Measurements from ENCODE around the gene TTC39C. TPM values are rescaled to one million over a fixed set of nuclear protein-coding genes. Genes with fewer than 3 reads are reported as not detected.

Gene TTC39C
- total and polyA plus RNA-seq, 4 donors: 12.2 to 31.7 (median 18.3) TPM

DNA sequence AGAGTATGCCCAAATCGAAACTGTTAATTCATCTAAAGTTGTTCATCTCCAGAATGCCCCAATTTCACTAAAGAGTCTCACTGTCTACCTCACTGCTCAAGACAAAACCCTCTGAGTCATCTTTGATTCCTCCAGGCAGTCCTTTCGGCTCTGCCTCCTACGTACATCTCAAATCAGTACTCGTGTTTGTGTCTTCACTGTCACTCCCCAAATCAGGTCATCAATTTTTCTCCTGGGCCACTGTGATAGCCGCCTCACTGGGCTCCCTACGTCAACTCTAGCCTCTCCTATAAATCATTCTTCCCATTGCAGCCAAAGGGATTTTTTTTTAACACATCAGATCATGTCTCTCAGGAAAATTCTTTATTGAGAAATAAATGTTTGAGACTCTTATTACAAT lies 42.1 kb upstream of the TTC39C start:
- Histone ChIP-seq H3K9me3 (ENCODE audit: control insufficient read depth, insufficient read depth, low read length) (no peaks in the 10 kb centered on the region), H3K36me3 (ENCODE audit: control insufficient read depth, insufficient read depth, low read length) (no peaks in the 10 kb centered on the region), H3K27ac (ENCODE audit: low read depth, low read length) (no peak overlapping the region), H3K4me3 (ENCODE audit: low read depth, low read length) (no peak overlapping the region), H3K4me1 (ENCODE audit: control insufficient read depth, insufficient read depth, low read length) (no peaks in the 10 kb centered on the region), H3K27me3 (ENCODE audit: control insufficient read depth, insufficient read depth, low read length) (no peaks in the 10 kb centered on the region)
- DNase-seq (ENCODE audit: low read depth in 4 of 6, low spot score in 6 of 6): no peak
- WGBS (ENCODE audit: insufficient coverage): 76% methylated on average over 4 of the region's 6 CpGs

DNA sequence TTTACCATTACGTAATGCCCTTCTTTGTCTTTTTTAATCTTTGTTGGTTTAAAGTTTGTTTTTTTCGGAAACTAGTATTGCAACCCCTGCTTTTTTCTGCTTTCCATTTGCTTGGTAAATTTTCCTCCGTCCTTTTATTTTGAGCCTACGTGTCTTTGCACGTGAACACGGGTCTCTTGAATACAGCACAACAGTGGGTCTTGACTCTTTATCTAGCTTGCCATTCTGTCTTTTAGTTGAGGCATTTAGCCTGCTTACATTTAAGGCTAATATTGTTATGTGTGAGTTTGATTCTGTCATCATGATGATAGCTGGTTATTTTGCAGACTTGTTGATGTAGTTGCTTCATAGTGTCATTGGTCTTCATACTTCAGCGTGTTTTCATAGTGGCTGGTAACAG lies 37.5 kb upstream of the TTC39C start:
- no peak for DNase-seq (ENCODE audit: low read depth in 4 of 6, low spot score in 6 of 6)
- Histone ChIP-seq H3K27ac (ENCODE audit: low read depth, low read length) (no peak overlapping the region), H3K4me3 (ENCODE audit: low read depth, low read length) (no peak overlapping the region), H3K9me3 (ENCODE audit: control insufficient read depth, insufficient read depth, low read length) (no peaks in the 10 kb centered on the region), H3K4me1 (ENCODE audit: control insufficient read depth, insufficient read depth, low read length) (peaks cover 8% of the 10 kb centered on the region), H3K27me3 (ENCODE audit: control insufficient read depth, insufficient read depth, low read length) (no peaks in the 10 kb centered on the region), H3K36me3 (ENCODE audit: control insufficient read depth, insufficient read depth, low read length) (no peaks in the 10 kb centered on the region)
- 100% methylated on average over 2 of the region's 7 CpGs for WGBS (ENCODE audit: insufficient coverage)

DNA sequence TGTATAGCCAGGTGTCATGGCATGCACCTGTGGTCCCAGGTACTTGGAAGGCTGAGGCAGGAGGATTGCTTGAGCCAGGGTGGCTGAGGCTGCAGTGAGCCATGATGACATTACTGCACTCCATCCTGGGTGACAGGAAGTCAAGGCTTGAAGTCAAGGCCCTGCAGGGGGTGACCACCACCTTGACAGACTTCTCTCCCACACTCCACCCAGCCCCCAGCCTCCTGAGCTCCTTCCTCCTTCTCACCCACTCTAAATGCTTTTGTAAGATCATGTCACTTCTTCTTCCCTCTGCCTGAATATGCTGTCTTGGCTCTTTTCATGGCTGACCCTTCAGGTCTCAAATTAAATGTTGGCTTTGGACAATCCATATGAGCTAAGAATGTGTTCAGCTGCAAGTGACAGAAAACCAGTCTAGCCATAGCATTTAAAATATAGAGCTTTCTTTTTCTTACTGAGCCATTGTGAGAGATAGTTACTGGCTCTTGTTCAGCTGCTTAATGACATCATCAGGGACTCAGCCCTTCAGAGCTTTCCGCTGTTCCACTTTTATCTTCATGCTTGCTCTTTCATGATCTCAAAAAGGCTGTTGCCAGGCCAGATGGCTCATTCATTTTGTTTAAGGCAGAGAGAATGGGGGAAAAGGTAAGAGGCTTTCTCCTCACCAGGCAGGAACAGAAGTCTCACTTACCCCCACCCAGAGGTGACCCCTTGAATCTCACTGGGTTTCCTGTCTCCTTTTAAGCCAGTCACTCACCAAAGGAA lies 36.7 kb upstream of the TTC39C start:
- no peaks in the 10 kb centered on the region for H3K27me3 ChIP-seq (ENCODE audit: control insufficient read depth, insufficient read depth, low read length)
- no CpG with 5 or more reads among the region's 1 CpG for WGBS (ENCODE audit: insufficient coverage)
- H3K4me1 ChIP-seq (ENCODE audit: control insufficient read depth, insufficient read depth, low read length): peaks cover 13% of the 10 kb centered on the region
- H3K36me3 ChIP-seq (ENCODE audit: control insufficient read depth, insufficient read depth, low read length): no peaks in the 10 kb centered on the region
- peak in 1 of 6 donors; percentile 38 for DNase-seq (ENCODE audit: low read depth in 4 of 6, low spot score in 6 of 6)
- no peak overlapping the region for H3K4me3 ChIP-seq (ENCODE audit: low read depth, low read length)
- no peaks in the 10 kb centered on the region for H3K9me3 ChIP-seq (ENCODE audit: control insufficient read depth, insufficient read depth, low read length)
- no peak overlapping the region for H3K27ac ChIP-seq (ENCODE audit: low read depth, low read length)

DNA sequence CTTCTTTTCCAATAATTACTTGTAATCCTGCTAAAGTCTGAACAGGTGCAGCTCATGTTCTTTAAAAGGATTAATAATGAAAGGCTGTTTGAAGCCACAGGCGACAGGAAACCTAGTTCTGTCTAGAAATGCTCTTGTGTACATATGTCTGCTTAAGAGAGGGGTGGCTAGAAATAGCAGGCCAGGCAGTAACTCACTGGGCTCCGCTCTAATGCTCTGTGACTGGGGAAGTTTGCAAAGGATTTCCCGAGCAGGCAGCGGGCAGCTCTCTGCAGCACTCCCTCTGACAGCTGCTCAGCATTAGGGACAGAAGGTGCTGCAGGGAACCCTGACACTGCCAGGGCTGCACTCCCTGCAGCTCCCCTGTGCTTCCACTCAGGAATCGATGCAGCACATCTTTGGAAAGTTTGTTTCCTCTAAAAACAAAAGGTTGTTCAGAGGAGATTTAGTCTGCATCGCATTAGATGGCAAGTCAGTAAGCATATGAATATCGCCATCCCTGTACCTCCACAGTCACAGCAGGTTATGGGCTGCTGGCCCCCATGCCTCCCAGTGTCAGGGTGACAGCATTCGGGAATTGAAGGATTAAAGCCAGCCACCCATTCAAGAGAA lies 33.1 kb upstream of the TTC39C start:
- Histone ChIP-seq H3K36me3 (ENCODE audit: control insufficient read depth, insufficient read depth, low read length) (no peaks in the 10 kb centered on the region), H3K27ac (ENCODE audit: low read depth, low read length) (no peak overlapping the region), H3K27me3 (ENCODE audit: control insufficient read depth, insufficient read depth, low read length) (no peaks in the 10 kb centered on the region), H3K9me3 (ENCODE audit: control insufficient read depth, insufficient read depth, low read length) (no peaks in the 10 kb centered on the region), H3K4me1 (ENCODE audit: control insufficient read depth, insufficient read depth, low read length) (peaks cover 13% of the 10 kb centered on the region), H3K4me3 (ENCODE audit: low read depth, low read length) (no peak overlapping the region)
- DNase-seq (ENCODE audit: low read depth in 4 of 6, low spot score in 6 of 6): peak in 1 of 6 donors; percentile 58
- 35% methylated on average over 5 of the region's 8 CpGs for WGBS (ENCODE audit: insufficient coverage)

DNA sequence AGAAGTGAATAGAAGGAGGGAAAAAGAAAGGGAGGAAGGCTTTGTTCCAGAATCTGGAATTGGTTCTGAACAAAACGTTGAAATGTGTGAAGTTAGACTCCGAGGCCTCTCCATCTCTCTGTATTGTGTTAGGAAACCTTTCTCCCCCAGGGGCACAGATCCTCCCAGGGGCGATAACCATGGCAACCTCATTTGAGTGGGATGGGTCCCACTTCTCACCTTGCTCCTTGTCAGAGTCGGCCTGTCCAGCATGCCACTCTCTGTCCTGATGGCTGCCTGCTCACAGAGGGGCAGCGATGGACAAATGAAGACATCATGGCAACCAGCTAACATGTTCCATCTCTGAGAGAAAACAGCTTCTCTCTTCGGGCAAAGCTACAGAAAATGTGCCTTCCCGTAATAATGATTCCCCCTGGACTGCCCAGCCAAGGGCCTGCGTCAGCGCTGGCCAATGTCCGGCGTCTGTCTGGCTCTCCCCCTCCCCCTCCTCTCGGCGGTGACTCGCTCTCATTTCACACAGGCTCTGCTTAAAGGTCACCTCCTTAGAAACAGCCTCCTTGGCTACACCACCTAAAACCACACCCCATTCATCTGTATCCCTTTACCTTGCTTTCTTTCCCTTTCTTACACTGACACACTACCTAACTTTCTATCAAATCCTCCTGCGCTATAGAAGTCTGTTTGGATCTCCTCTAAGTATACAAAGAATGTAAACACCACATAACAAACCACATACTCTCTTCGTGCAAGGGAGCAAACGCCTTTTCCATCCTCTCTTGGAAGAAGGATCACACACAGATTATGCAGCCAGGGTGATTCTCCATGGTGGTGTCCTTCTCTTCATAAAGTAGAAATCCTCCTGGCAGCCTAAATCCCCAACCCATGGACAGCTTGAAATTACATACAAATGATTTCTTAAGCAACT lies 32.1 kb upstream of the TTC39C start:
- no peaks in the 10 kb centered on the region for H3K9me3 ChIP-seq (ENCODE audit: control insufficient read depth, insufficient read depth, low read length)

DNA sequence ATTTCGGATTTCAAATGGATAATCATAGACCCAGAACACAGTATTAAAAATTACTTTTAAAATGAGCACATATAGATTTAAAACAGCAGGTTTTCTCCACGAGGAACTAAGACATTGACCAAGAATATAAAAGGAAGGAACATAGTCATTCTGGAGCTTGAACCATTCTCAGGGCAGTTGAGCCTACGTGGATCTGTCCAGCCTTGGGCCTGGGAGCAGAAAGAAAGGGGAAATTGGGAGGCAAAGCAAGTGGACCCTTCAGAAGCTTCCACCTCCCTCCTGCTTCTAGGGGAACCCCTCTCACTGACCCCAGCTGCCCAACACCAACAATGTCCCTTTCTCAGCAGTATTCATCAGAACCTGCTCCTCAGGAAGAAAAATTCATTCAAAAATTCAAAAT lies 31.4 kb upstream of the TTC39C start:
- H3K36me3 ChIP-seq (ENCODE audit: control insufficient read depth, insufficient read depth, low read length): no peaks in the 10 kb centered on the region
- DNase-seq (ENCODE audit: low read depth in 4 of 6, low spot score in 6 of 6): no peak
- no peak overlapping the region for H3K4me3 ChIP-seq (ENCODE audit: low read depth, low read length)
- peaks cover 13% of the 10 kb centered on the region for H3K4me1 ChIP-seq (ENCODE audit: control insufficient read depth, insufficient read depth, low read length)
- WGBS (ENCODE audit: insufficient coverage): 100% methylated on average over 1 of the region's 3 CpGs
- no peaks in the 10 kb centered on the region for H3K27me3 ChIP-seq (ENCODE audit: control insufficient read depth, insufficient read depth, low read length)
- H3K9me3 ChIP-seq (ENCODE audit: control insufficient read depth, insufficient read depth, low read length): no peaks in the 10 kb centered on the region
- no peak overlapping the region for H3K27ac ChIP-seq (ENCODE audit: low read depth, low read length)

More for the DNA sequence above, 32.1 kb upstream of the TTC39C start:
- WGBS (ENCODE audit: insufficient coverage): 33% methylated on average over 15 of the region's 17 CpGs
- no peaks in the 10 kb centered on the region for H3K36me3 ChIP-seq (ENCODE audit: control insufficient read depth, insufficient read depth, low read length)
- no peak overlapping the region for H3K27ac ChIP-seq (ENCODE audit: low read depth, low read length)
- DNase-seq (ENCODE audit: low read depth in 4 of 6, low spot score in 6 of 6): peak in 2 of 6 donors; percentile 48 to 59
- H3K4me3 ChIP-seq (ENCODE audit: low read depth, low read length): no peak overlapping the region
- no peaks in the 10 kb centered on the region for H3K27me3 ChIP-seq (ENCODE audit: control insufficient read depth, insufficient read depth, low read length)
- peaks cover 13% of the 10 kb centered on the region for H3K4me1 ChIP-seq (ENCODE audit: control insufficient read depth, insufficient read depth, low read length)

DNA sequence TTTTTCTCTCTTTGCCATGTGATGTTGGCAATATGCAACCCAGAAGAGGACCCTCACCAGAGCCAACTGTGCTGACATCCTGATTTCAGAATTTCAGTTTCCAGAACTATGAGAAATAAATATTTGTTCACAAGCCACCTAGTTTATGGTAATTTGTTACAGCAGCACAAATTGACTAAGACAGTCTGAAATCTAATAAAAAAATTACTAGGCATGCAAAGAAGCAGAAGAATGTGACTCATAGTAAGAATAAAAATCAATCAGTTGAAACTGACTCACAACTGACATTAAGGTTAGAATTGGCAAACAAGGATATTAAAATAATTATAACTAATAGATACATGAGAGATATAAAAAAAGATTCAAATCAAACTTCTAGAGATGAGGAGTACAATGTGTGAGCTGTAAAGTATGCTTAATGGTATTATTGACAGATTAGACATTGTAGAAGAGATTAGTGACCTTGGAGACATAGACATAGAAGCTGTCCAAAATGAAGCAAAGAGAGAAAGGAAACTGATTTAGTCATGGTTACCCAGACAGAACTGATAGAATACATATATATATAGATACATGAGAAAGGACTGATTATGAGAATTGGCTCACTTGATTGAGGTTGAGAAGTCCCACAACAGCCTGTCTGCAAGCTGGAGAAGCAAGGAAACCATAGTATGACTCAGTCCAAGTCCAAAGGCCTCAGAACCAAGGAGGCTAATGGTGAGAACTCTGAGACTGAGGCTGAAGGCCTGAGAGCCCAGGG lies 27.8 kb upstream of the TTC39C start:
- H3K27me3 ChIP-seq (ENCODE audit: control insufficient read depth, insufficient read depth, low read length): no peaks in the 10 kb centered on the region
- H3K4me1 ChIP-seq (ENCODE audit: control insufficient read depth, insufficient read depth, low read length): peaks cover 8% of the 10 kb centered on the region
- H3K36me3 ChIP-seq (ENCODE audit: control insufficient read depth, insufficient read depth, low read length): no peaks in the 10 kb centered on the region
- no peak overlapping the region for H3K4me3 ChIP-seq (ENCODE audit: low read depth, low read length)
- H3K27ac ChIP-seq (ENCODE audit: low read depth, low read length): no peak overlapping the region
- H3K9me3 ChIP-seq (ENCODE audit: control insufficient read depth, insufficient read depth, low read length): no peaks in the 10 kb centered on the region
- no peak for DNase-seq (ENCODE audit: low read depth in 4 of 6, low spot score in 6 of 6)

DNA sequence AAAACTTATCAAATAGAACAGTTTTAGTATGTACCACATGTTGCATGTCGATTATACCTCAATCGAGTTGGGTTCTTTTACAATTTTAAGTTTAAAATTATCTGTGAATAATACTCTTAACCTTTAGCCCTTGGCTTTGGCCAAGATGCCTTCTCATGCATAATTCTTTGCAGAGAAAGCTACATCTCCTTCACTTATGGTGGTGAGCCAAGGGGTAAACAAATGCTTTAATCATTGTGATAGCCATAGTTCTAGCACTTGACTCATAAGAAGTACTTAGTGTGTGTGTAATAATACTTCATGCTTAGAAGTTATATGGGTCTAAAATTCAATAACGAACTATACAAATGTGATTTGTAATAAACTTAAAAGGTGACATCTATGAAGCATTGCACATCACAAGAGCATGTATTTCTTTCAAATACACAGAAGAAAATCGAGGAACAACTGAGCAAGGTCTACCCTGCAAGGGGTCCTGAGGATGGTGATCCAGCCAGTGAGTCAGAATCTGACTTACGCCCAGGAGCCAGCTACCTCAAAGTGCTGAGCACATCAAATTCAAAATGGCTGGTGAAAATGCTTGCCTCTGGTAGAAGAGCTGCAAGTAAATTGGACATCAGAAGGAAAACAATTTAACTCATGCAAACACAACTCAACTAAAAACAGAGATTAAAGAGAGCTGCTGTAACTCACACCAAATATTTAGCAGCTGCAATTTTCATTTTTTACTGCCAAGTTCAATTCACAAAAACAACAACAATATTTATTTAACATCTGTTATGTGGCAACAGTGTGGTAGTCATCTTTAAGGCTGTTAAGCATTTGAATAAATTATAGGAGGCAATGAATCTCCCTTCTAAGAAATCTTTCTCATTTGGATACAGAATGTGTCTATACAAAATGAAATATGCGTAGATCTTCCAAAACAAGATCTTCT lies 23.8 kb upstream of the TTC39C start:
- H3K27ac ChIP-seq (ENCODE audit: low read depth, low read length): no peak overlapping the region
- 100% methylated on average over 1 of the region's 6 CpGs for WGBS (ENCODE audit: insufficient coverage)
- no peaks in the 10 kb centered on the region for H3K9me3 ChIP-seq (ENCODE audit: control insufficient read depth, insufficient read depth, low read length)
- peaks cover 14% of the 10 kb centered on the region for H3K4me1 ChIP-seq (ENCODE audit: control insufficient read depth, insufficient read depth, low read length)
- no peaks in the 10 kb centered on the region for H3K36me3 ChIP-seq (ENCODE audit: control insufficient read depth, insufficient read depth, low read length)
- no peak overlapping the region for H3K4me3 ChIP-seq (ENCODE audit: low read depth, low read length)
- no peak for DNase-seq (ENCODE audit: low read depth in 4 of 6, low spot score in 6 of 6)
- no peaks in the 10 kb centered on the region for H3K27me3 ChIP-seq (ENCODE audit: control insufficient read depth, insufficient read depth, low read length)

Data from spinal cord (tissue), 10 donors.